Hypothalamus (tissue), 51 donors: ENCODE data around the gene TMIE.
A peak's percentile ranks its signal among the peaks of the same experiment; 100 is the strongest.

Experiments
- DNase-seq, 51 donors: peaks; one replicate each; lab custom pipeline; 2025; lab: John Stamatoyannopoulos, UW

TMIE gene

GRCh38 chr3:46668591-46668990 lies 32.6 kb upstream of the TMIE start:
- DNase-seq, result no peak

- no peak for DNase-seq
Observed at GRCh38 chr3:46669191-46669999, 31.8 kb upstream of the TMIE start.

GRCh38 chr3:46670000-46670890 lies 30.9 kb upstream of the TMIE start:
- DNase-seq, result no peak

GRCh38 chr3:46670891-46671427 lies 30.2 kb upstream of the TMIE start:
- no peak for DNase-seq

- no peak for DNase-seq
Observed at GRCh38 chr3:46671541-46672348, 29.4 kb upstream of the TMIE start.

GRCh38 chr3:46672349-46672695 lies 28.9 kb upstream of the TMIE start:
- no peak for DNase-seq

- DNase-seq, result no peak
Observed at GRCh38 chr3:46673151-46674030, 27.8 kb upstream of the TMIE start.

- no peak for DNase-seq
Observed at GRCh38 chr3:46674031-46674845, 27.0 kb upstream of the TMIE start.

- no peak for DNase-seq
Observed at GRCh38 chr3:46675426-46675825, 25.8 kb upstream of the TMIE start.

GRCh38 chr3:46675843-46676567 lies 25.2 kb upstream of the TMIE start:
- DNase-seq, result peak in 13 of 51 donors; percentile 7 to 50 (median 30)

GRCh38 chr3:46676601-46677410 lies 24.4 kb upstream of the TMIE start:
- no peak for DNase-seq

- no peak for DNase-seq
Observed at GRCh38 chr3:46677411-46677726, 23.8 kb upstream of the TMIE start.

- no peak for DNase-seq
Observed at GRCh38 chr3:46678280-46678679, 22.9 kb upstream of the TMIE start.

- DNase-seq, result no peak
Observed at GRCh38 chr3:46679681-46680080, 21.5 kb upstream of the TMIE start.

- no peak for DNase-seq
Observed at GRCh38 chr3:46680298-46680826, 20.8 kb upstream of the TMIE start.

- DNase-seq, result no peak
Observed at GRCh38 chr3:46681387-46681786, 19.8 kb upstream of the TMIE start.

- DNase-seq, result no peak
Observed at GRCh38 chr3:46681856-46682540, 19.2 kb upstream of the TMIE start.
